HS-5 (cell line): Measurements from ENCODE around the gene GABRR2.
"Not testable (repeated sequence)": the region's sequence is repeated elsewhere in the genome, so short reads cannot be mapped to it uniquely, and the experiment has no call there.

Experiments
- DNase-seq: peaks from one replicate; pipeline ENCODE4 v3.0.0-alpha.2; 2012; ENCODE audit warnings: low read depth

GABRR2 gene

DNA sequence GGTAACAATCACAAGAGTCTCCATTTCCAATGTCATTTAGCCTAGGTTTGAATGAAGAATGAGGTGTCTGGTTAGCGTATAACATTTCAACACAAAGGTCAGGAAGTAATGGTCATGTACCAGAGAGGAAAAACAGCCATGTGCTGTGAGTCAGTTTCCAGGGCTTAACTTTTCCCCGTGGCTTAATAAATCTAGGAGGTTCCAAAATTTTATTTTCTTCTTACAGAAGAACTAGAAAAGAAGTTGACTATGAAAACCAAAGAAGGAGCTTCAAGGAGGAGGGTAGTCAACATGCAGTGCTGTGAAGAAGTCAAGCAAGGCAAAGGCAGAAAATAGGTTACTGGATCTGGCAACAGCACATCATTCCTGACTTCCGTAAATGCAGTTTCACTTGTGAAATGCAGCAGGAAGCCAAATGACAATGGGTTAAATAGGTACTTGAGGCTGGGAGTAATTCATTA lies 8.4 kb upstream of the GABRR2 start:
- no peak for DNase-seq

GRCh38 chr6:89321131-89321970 lies 6.3 kb upstream of the GABRR2 start:
- no peak for DNase-seq

DNA sequence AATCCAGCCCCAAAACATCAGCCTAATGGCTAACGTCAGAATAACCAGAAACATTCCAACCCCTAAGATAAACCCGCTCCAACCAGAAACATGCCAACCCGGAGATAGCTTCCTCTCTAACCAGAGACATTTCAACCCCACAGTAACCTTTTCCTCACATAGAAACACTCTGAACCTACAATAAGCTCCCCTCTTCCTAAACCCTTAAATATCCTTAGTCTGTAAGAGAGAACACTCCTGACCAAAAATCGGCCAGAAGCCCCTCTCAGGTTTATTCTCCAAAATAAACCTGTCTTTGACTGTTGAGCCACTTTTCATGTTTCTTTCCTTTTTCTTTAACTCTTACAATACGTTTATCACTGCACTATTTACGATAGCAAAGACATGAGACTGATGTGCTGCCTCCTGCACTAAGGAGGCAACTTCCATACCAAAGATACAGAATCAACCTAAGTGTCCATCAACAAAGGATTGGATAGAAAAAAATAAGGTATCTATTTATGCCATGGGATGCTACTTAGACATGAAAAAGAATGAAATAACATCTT lies 5.0 kb upstream of the GABRR2 start:
- no peak for DNase-seq

DNA sequence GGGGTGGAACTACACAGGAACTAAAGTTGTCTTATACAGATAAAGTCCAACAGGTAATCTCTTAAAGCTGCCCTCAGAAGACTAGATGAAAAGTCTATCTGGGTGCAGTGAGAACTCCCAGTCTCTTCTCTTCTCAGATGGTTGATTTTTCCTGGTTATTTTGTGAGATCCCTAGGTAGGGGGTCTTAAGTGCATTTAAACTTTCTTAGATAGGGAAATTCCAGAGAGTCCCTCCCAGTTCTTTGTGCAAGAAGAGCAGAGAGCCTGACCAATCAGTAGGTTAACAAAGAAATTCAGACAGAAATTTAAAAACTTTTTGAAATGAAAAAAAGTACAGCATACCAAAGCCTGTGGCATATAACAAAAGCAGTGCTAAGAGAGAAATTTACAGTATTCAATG lies 2.0 kb upstream of the GABRR2 start:
- no peak for DNase-seq

GRCh38 chr6:89314692-89315091 lies 407 bp downstream of the GABRR2 start:
- no peak for DNase-seq

DNA sequence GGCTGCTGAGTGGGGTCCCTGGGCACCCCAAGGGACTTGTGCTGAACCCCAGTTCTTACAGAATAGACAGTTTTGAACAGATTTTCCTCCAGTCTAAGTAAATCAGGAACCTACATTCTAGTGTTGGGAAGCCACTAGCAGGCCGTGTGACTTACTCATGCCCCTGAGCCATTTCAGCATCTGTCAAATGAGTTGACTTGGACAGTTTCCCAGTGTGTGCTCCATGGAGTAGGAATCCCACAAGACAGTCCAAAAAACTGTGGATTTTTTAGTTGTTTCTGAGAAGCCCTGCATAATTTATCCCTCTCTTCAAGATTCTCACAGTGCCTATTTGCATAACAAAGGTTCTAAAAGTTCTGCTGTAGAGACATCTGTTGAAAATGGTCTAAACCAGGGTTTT lies 2.1 kb downstream of the GABRR2 start:
- peak; percentile 69 for DNase-seq

DNA sequence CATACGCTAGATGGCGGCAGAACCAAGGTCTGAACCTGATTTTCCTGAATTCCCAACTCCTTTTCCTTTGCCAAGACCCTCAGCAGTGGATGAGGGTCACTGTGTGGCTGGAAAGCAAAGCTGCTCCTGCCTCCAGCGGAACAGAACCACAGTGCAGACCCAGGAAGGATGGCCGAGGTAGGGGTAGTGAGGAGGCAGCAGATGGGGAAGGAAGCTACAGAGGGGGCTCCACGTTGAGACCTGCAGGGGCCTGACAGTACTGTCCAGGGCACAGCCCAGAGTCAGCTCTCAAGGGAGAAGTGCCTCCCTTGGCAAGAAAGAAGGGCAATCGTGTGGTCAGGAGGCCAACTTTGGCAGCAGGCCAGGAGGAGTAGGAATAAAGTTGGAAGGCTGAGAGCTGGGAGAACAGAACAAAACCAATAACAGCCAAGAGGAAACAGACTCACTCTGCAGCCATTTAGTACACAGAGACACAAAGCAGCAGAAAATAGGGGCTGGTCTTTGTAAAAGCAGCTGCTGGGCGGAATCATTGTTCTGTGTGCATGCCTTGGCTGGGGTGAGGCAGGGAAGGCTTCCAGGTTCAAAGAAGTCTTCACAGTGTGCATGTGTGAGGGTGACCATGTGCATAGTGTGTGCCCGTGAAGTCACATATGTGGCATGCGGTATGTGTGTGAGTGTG lies 3.1 kb downstream of the GABRR2 start:
- no peak for DNase-seq

DNA sequence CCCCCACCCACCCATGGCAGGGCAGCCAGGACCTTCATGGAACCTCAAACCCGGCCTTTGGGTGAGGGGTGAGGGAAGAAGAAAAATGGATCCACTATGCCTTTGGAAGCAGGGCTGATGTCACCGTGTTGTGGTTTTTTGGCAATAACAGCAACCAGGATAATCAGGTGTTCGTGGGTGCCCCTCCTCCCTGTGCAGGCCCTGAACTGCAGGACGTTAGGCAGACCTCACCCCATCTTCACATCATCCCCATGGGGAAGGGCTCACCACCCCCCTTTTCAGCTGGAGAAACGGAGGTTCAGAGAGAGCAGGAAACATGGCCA lies 3.6 kb downstream of the GABRR2 start:
- DNase-seq = no peak

GRCh38 chr6:89310929-89311328 lies 4.2 kb downstream of the GABRR2 start:
- DNase-seq = no peak

DNA sequence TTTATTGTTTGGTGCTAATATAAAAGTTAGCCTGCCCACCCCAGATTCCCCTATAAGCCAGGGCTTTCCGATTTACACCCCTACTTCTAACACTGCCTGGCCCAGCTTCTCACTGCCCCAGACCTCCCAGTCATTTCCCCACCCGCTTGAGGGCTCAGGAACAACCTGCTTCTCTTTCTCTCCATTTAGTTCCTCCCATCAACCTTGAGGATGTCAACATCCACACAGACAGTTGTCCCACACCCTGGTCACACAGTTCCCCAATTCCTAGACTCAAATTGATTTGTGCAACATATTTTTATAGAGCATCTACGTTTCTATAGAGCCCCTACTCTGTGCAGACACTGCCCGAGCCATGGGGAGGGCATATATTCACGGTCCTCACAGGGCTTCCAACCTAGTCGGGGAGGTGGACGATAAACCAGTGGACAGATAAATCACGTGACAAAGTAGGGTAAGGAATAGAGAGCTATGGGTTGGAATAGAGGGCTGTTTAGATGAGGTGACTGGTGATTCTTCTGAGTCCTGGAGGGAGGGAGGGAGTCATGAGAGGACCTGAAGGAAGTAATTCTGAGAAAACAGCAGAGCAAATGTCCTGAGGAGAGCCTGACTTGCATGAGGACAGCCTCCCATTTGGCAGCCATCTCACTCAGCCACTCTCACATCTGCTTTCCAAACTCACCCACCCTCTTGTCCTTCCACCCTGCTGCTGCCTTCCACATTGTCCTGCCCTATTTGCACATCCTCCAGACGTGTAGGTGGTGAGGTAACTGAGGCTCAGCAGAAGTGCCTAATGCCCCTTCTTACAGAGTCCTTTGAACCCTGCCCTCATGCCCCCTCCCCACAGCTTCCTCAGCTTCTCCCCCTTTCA lies 6.3 kb downstream of the GABRR2 start:
- DNase-seq = no peak

DNA sequence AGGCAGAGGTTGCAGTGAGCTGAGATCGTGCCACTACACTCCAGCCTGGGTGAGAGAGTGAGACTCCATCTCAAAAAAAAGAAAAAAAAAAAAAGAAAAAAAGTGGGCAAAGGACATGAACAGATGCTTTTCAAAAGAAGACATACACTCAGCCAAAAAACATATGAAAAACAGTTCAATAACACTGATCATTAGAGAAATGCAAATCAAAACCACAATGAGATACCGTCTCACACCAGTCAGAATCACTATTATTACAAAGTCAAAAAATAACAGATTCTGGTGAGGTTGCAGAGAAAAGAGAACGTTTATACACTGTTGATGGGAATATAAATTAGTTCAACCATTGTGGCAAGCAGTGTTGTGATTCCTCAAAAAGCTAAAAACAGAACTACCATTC lies 10.6 kb downstream of the GABRR2 start:
- DNase-seq = not testable (repeated sequence)

GRCh38 chr6:89302936-89303335 lies 12.2 kb downstream of the GABRR2 start:
- no peak for DNase-seq

GRCh38 chr6:89302195-89302770 lies 12.8 kb downstream of the GABRR2 start:
- DNase-seq = no peak

DNA sequence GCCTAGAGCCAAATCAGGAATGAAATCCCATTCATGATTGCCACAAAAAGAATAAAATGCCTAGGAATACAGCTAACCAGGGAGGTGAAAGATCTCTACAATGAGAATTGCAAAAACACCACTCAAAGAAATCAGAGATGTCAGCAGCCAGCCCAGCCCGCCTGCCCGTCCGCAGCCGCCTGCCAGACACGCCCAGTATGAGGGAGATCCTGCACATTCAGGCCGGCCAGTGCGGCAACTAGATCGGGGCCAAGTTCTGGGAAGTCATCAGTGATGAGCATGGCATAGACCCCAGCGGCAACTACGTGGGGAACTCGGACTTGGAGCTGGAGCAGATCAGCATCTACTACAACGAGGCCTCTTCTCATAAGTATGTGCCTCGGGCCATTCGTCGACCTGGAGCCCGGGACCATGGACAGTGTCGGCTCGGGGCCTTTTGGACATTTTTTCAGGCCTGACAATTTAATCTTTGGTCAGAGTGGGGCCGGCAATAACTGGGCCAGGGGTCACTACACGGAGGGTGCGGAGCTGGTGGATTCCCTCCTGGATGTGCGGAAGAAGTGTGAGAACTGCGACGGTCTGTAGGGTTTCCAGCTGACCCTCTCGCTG lies 13.4 kb downstream of the GABRR2 start:
- no peak for DNase-seq

GRCh38 chr6:89299466-89299850 lies 15.6 kb downstream of the GABRR2 start:
- DNase-seq = no peak

- DNase-seq = peak; percentile 70
These were observed 16.2 kb downstream of the GABRR2 start for GRCh38 chr6:89298680-89299465.

- peak; percentile 96 for DNase-seq
These were observed 17.3 kb downstream of the GABRR2 start for GRCh38 chr6:89297695-89298351.

DNA sequence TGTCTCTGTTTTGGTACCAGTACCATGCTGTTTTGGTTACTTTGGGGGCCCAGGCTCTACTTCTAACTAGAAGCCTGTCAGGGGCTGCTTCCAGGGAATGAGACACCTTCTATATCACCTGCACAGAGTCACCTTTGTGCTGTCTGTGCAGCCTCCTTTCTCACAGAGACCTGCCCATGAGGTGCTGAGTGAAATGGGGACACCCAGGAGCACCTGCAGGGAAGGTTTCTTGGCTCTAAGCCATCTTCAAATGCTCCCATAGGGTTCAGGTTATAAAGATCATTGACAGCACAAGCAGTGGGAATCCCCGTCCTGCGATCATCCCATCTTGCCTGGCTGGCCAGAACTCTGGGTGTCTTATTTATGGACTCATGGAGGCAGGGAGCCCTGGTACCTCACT lies 19.1 kb downstream of the GABRR2 start:
- no peak for DNase-seq

DNA sequence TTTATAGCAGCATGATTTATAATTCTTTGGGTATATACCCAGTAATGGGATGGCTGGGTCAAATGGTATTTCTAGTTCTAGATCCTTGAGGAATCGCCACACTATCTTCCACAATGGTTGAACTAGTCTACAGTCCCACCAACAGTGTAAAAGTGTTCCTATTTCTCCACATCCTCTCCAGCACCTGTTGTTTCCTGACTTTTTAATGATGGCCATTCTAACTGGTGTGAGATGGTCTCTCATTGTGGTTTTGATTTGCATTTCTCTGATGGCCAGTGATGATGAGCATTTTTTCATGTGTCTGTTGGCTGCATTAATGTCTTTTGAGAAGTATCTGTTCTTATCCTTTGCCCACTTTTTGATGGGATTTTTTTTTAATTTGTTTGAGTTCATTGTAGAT lies 20.0 kb downstream of the GABRR2 start:
- not testable (repeated sequence) for DNase-seq

- DNase-seq = no peak
These were observed 23.8 kb downstream of the GABRR2 start for GRCh38 chr6:89291256-89291819.
